CD4-positive, alpha-beta T cell treated with Interleukin-6 at 100 ng/mL for 8 hours (primary cell): ENCODE measurements around the gene MTSS2.
"Not testable (repeated sequence)": the region's sequence is repeated elsewhere in the genome, so short reads cannot be mapped to it uniquely, and the experiment has no call there.

Experiments
- DNase-seq: peaks from one replicate; pipeline ENCODE4 v3.0.0-alpha.2; 2020; ENCODE audit warnings: mixed read lengths, low spot score

MTSS2 gene

GRCh38 chr16:70653809-70654771 lies 31.8 kb downstream of the MTSS2 start:
- peak; percentile 73 for DNase-seq

- DNase-seq = no peak
Measured at GRCh38 chr16:70653406-70653805, 32.4 kb downstream of the MTSS2 start.

- no peak for DNase-seq
Measured at GRCh38 chr16:70652322-70652721, 33.5 kb downstream of the MTSS2 start.

GRCh38 chr16:70651524-70651923 lies 34.3 kb downstream of the MTSS2 start:
- no peak for DNase-seq

DNA sequence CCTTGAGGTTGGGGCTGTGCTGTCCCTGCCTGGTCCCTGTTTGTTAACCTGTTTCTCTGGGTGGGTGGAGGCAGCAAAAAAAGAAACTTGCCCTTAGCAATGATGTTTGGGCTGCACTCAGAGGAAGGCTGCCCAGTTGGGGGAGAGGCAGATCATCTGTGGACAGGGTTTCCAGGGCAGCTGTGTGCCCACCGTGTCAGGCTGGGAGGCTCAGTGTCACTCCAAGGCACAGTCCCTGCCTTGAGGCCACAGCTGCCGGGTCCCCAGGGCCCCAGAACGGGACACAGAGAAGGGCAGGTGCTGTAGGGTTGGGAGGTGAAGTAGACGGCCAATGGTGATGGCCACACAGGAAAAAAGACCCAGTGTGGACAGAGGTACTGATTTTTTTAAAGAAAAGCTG lies 35.6 kb downstream of the MTSS2 start:
- no peak for DNase-seq

GRCh38 chr16:70649300-70649699 lies 36.6 kb downstream of the MTSS2 start:
- no peak for DNase-seq

GRCh38 chr16:70648606-70649005 lies 37.2 kb downstream of the MTSS2 start:
- no peak for DNase-seq

- DNase-seq = no peak
Measured at GRCh38 chr16:70647441-70648359, 38.2 kb downstream of the MTSS2 start.

DNA sequence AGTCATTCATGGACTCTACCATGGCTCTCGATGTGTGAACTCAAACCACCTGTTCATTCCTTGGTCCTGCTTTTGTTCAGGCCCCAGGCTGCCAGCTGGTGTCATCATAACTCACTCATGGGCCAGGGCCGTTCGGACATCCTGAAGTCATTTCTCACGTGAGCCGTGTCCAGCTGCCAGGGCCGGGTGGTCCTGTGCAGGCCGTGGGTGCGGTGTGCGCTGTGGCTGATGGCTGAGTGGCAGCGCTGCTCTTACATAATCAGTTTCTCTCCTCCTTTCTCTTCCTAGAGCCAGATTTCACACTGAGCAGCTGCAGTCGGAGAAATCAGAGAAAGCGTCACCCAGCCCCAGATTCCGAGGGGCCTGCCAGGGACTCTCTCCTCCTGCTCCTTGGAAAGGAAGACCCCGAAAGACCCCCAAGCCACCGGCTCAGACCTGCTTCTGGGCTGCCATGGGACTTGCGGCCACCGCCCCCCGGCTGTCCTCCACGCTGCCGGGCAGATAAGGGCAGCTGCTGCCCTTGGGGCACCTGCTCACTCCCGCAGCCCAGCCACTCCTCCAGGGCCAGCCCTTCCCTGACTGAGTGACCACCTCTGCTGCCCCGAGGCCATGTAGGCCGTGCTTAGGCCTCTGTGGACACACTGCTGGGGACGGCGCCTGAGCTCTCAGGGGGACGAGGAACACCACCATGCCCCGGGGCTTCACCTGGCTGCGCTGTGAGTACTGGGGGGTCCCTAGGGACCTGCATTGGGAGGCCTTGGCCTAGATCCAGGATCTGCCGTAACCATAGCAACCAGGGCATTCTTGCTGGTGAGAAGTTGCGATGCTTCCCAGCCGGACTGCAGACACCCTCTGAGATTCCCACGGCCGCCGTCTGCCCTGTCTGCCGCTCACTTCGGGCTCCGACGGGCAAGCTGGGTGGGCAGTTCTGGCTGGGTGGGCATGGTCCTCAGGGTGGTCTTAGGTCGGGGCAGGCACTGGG lies 39.3 kb downstream of the MTSS2 start, which contains the start of gene IL34:
IL34 (plus strand) TSS at position 300 of the 982 bp plus-strand sequence; CDS start at position 689, 389 bp downstream.
- DNase-seq = no peak

DNA sequence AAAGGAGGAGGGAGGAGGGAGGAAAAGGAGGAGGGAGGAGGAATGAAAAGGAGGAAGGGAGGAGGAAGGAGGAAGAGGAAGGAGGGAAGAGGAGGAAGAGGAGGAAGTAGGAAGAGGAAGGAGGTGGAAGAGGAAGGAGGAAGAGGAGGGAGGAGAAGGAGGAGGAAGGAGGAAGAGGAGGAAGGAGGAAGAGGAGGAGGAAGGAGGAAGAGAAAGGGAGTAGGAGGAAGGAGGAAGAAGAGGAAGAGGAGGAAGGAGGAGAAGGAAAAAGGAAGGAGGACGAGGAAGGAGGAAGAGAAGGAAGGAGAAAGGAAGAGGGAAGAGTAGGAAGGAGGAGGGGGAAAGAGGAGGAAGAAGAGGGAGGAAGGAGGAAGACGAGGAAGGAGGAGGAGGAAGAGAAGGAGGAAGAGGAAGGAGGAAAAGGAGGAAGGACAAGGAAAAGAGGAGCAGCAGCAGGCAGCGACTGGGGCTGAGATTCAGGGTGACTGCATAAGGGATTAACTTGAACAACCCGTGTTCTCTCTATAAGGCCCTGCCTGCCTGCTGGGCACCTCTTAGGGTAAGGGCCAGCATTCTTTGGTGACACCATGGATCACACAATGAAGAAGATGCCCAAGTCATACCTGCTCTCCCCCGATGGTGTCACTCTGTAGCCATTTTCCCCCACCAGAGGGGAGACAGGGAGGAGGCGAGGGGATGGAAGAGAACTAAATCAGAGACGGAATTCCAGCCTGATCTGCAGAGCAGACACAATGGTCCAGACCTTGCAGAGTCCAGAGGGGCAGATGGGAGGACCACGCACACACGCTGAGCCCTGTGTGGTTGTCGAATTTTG lies 40.9 kb downstream of the MTSS2 start:
- no peak for DNase-seq

GRCh38 chr16:70643264-70643663 lies 42.6 kb downstream of the MTSS2 start:
- not testable (repeated sequence) for DNase-seq

GRCh38 chr16:70642633-70643032 lies 43.2 kb downstream of the MTSS2 start:
- no peak for DNase-seq

DNA sequence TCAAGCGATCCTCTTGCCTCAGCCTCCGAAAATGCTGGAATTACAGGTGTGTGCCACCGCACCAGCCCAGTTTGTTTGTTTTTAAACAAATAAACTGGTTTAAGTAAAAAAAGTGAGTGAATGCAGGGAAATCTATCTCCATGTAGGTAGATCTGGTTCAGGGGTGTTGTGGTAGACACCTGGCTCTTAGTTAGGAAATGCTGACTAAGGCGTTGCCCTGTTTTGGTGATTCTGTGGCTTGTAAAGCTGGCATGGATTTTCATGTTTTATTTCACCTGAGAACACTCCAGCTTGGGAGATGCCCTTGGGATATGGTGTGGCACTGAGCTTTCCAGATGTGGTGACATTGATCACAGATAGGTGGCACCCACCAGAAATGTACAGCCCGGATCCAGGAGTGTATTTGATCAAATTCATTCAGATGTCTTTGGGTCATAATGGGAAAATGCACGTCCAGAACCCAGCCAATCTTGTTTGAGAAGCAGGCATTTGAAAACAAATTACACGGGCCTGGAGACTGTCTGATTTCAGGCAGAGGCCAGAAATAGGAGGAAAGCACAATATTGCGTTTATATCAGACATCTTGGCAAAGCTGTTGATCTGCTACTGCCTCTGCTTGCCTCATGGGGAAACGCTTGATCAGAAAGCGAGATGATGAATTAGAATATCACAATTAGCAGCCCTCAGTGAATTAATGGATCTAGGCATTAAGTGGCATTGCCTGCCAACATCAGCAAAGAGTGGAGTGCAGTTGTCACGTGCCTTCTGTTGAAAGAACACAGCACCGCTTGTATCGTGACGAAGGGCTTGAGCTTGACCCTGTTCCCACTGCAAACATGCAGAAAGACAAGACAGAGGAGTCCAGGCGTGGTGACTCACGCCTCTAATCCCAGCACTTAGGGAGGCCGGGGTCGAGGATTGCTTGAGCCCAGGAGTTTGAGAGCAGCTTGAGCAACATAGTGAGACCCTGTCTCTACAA lies 46.8 kb downstream of the MTSS2 start:
- DNase-seq = no peak
